ENCODE results near the gene ZBTB7C. TPM values are rescaled to one million over a fixed set of nuclear protein-coding genes. Genes with fewer than 3 reads are reported as not detected.

Gene ZBTB7C
- total and polyA plus RNA-seq, 2 of the 4 experiments (the other 2 are of a cell fraction), result not detected

- TF ChIP-seq, protein P1, sequence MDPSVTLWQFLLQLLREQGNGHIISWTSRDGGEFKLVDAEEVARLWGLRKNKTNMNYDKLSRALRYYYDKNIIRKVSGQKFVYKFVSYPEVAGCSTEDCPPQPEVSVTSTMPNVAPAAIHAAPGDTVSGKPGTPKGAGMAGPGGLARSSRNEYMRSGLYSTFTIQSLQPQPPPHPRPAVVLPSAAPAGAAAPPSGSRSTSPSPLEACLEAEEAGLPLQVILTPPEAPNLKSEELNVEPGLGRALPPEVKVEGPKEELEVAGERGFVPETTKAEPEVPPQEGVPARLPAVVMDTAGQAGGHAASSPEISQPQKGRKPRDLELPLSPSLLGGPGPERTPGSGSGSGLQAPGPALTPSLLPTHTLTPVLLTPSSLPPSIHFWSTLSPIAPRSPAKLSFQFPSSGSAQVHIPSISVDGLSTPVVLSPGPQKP (IDR thresholded peaks at IDR 0.05; ENCODE audit: borderline replicate concordance, low read depth, low read length), result no peak
These were observed 376.1 kb downstream of the ZBTB7C start (continued) for GRCh38 chr18:48032876-48033789.

GRCh38 chr18:48031641-48032040 lies 377.5 kb downstream of the ZBTB7C start:
- in situ Hi-C loops (cut with MboI; ENCODE audit: low sequenced_read_pairs), result loop anchor here (5.0 kb wide), 1 partner anchor 416 kb away; no protein-coding TSS in a partner anchor
- no peak overlapping the region for H3K56ac ChIP-seq (ENCODE audit: extremely low read depth, insufficient read depth, low read length)
- no peak for DNase-seq

More at GRCh38 chr18:48031641-48032040, 377.5 kb downstream of the ZBTB7C start:
- Histone ChIP-seq H3K4me2 (ENCODE audit: low read depth, low read length) (no peak overlapping the region), H3K14ac (replicated peaks; ENCODE audit: low read depth, low read length) (no peak overlapping the region), H3K27ac (ENCODE audit: insufficient read depth, low read length) (no peak overlapping the region), H3K9me1 (ENCODE audit: insufficient read depth, low read length) (no peaks in the 10 kb centered on the region), H4K20me1 (ENCODE audit: insufficient read depth, low read length) (no peaks in the 10 kb centered on the region), H3K36me3 (ENCODE audit: control insufficient read depth, insufficient read depth, low read length) (no peaks in the 10 kb centered on the region), H3K9ac (ENCODE audit: low read depth, low read length) (no peak overlapping the region), H3K4me1 (ENCODE audit: control insufficient read depth, insufficient read depth, low read length) (no peaks in the 10 kb centered on the region), H4K5ac (ENCODE audit: low read depth, low read length) (no peak overlapping the region), H3K23ac (ENCODE audit: low read depth, low read length) (no peak overlapping the region), H4K91ac (ENCODE audit: insufficient read depth, low read depth, low read length) (no peak overlapping the region), H3K27me3 (ENCODE audit: control insufficient read depth, insufficient read depth, low read length) (peaks cover 6% of the 10 kb centered on the region), H3K4me3 (ENCODE audit: insufficient read depth, low read depth, low read length) (no peak overlapping the region), H3K79me1 (ENCODE audit: low read depth in 1 of 2, low read length in 2 of 2) (no peaks in the 10 kb centered on the region), H2BK5ac (ENCODE audit: low read depth, low read length, poor library complexity, severe bottlenecking) (no peak overlapping the region), H2BK20ac (ENCODE audit: low read depth, low read length) (no peak overlapping the region), H2AK5ac (ENCODE audit: low read depth, low read length) (no peak overlapping the region), H3K4ac (ENCODE audit: low read depth, low read length) (no peak overlapping the region), H2BK15ac (ENCODE audit: low read depth, low read length) (no peak overlapping the region), H2AFZ (replicated peaks; ENCODE audit: low read length, poor library complexity) (no peak overlapping the region), H2AK9ac (replicated peaks; ENCODE audit: low read depth, low read length, poor library complexity) (no peak overlapping the region), H3K18ac (ENCODE audit: low read depth, low read length) (no peak overlapping the region), H4K8ac (ENCODE audit: low read depth in 2 of 2, low read length in 2 of 2) (no peak overlapping the region), H3K9me3 (ENCODE audit: control insufficient read depth, insufficient read depth, low read length) (no peaks in the 10 kb centered on the region), H2BK120ac (ENCODE audit: low read depth, low read length) (no peak overlapping the region)
- intact Hi-C loops (cut with micrococcal nuclease), result loop anchor here (1.0 kb wide), 1 partner anchor 415 kb away; no protein-coding TSS in a partner anchor
- BruUV-seq (replicated peaks), result no TSS peak
- TF ChIP-seq CEBPB (IDR thresholded peaks at IDR 0.05; ENCODE audit: low read depth, low read length) (no peak), BHLHE40 (IDR thresholded peaks at IDR 0.05; ENCODE audit: low read depth, low read length) (no peak), NFE2L2 (IDR thresholded peaks at IDR 0.05; ENCODE audit: low read depth, low read length) (no peak)
- POLR2A ChIA-PET (ENCODE audit: unreplicated experiment), result no interaction called here
- ATAC-seq (ENCODE audit: low read depth), result no peak
- dilution Hi-C loops (cut with HindIII; ENCODE audit: low sequenced_read_pairs, unreplicated experiment), result no loop called here
- no CpG with 5 or more reads among the region's 5 CpGs for WGBS, 2 experiments (ENCODE audit: extremely low coverage in 2 of 2, insufficient read length in 1 of 2)
- CTCF ChIA-PET, result no interaction called here
